Effector memory CD4-positive, alpha-beta T cell (primary cell): Measurements from ENCODE around the gene SEC14L5.
A peak's percentile ranks its signal among the peaks of the same experiment; 100 is the strongest.
"Not testable (repeated sequence)": the region's sequence is repeated elsewhere in the genome, so short reads cannot be mapped to it uniquely, and the experiment has no call there.

Source experiments
- DNase-seq, 3 donors: peaks; one replicate each; pipeline ENCODE4 v3.0.0-alpha.2; 2020
- H3K27ac ChIP-seq: 2 replicates; pipeline ENCODE4 v1.7.0; 2013; ENCODE audit warnings: mild to moderate bottlenecking, low read length, moderate library complexity; ENCODE audit not compliant: insufficient read depth, poor library complexity, severe bottlenecking
- H3K27me3 ChIP-seq: replicated peaks from 2 replicates; pipeline ENCODE4 v1.7.0; 2013; ENCODE audit warnings: mild to moderate bottlenecking, low read length; ENCODE audit not compliant: insufficient read depth, control insufficient read depth, poor library complexity, severe bottlenecking
- H3K36me3 ChIP-seq: 2 replicates; pipeline ENCODE4 v1.7.0; 2013; ENCODE audit warnings: mild to moderate bottlenecking, low read length, moderate library complexity; ENCODE audit not compliant: control insufficient read depth, insufficient read depth
- H3K4me1 ChIP-seq: 2 replicates; pipeline ENCODE4 v1.7.0; 2013; ENCODE audit warnings: low read length, mild to moderate bottlenecking; ENCODE audit not compliant: control insufficient read depth, insufficient read depth, poor library complexity, severe bottlenecking
- H3K4me3 ChIP-seq: 2 replicates; pipeline ENCODE4 v1.7.0; 2013; ENCODE audit warnings: low read length, low read depth, mild to moderate bottlenecking; ENCODE audit not compliant: insufficient read depth, poor library complexity, severe bottlenecking
- H3K9me3 ChIP-seq: 2 replicates; pipeline ENCODE4 v1.7.0; 2013; ENCODE audit warnings: mild to moderate bottlenecking, low read length, moderate library complexity; ENCODE audit not compliant: control insufficient read depth

SEC14L5 gene

DNA sequence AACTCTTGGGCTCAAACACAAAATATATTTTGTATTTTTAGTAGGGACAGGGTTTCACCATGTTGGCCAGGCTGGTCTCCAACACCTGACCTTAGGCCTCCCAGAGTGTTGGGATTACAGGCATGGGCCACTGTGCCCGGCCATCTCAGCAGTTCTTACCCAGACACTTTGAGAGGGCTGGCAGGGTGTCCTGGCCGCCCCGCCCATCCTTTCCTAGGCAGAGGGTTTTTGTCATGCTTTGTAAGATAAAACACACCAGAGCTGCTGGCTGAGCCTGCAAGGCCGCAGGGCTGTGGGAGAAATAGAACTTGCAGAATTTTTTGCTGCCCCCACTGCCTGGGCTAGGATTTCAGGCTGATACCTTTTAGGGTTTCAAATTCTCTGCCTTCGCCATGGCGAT lies 29.9 kb upstream of the SEC14L5 start:
- Histone ChIP-seq H3K4me3 (no peak overlapping the region), H3K9me3 (peaks cover 7% of the 10 kb centered on the region), H3K27me3 (no peaks in the 10 kb centered on the region), H3K4me1 (no peaks in the 10 kb centered on the region), H3K36me3 (no peaks in the 10 kb centered on the region), H3K27ac (no peak overlapping the region)
- no peak for DNase-seq

DNA sequence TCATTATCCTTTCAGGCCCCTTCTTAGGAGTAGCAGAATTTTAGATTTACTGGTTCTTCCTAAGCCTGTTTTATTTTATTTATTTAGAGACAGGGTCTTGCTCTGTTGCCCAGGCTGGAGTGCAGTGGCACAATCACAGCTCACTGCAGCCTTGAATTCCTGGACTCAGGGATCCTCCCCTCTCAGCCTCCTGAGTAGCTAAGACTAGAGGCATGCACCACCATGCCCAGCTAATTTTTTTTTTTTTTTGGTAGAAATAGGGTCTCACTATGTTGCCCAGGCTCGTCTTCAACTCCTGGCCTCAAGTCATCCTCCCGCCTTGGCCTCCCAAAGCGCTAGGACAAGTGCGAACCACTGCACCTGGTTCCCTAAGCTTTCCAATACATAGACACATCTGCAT lies 28.5 kb upstream of the SEC14L5 start:
- not testable (repeated sequence) for H3K4me3 ChIP-seq, H3K4me1 ChIP-seq, H3K9me3 ChIP-seq, H3K27ac ChIP-seq, DNase-seq, H3K36me3 ChIP-seq, H3K27me3 ChIP-seq

DNA sequence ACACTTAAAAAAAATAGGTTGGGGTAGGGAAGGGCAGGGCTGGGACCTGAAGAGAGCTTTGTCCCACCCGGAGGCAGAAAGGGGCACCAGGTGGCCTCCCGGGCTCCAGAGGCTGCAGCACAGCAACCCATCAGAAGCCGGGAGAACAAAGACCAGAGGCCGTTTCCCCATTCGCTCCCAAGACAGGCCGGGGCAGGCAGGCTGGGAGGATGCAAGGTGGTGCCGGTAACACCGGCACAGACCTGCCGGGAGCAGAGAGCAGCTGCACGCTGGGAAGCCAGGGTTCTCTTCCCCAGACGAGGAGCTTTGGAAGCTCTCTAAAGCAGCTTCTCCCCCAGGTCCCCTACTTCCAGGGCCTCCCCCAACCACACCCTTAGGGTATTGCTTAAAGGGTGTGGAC lies 26.7 kb upstream of the SEC14L5 start:
- no peak for DNase-seq

DNA sequence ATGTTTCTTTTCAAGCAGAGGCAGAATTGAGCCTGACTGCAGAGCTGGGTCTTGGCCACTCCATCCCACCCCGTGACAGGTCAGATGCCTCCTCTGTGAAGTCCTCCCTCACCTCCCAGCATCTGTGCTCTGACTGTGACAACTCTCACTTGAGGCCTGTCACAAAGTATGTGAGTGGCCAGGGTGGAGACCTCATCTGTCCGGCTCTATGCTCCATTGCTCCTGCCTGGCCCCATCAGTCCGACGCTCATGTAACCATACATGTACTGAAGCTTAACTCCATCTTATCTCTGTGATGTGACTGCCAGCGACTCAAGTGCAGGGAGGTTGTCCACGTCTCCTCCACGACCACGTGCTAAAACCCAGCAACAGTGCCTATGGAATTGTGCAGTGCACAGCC lies 24.7 kb upstream of the SEC14L5 start:
- no peaks in the 10 kb centered on the region for H3K36me3 ChIP-seq
- H3K27ac ChIP-seq: no peak overlapping the region
- no peaks in the 10 kb centered on the region for H3K9me3 ChIP-seq
- peaks cover 7% of the 10 kb centered on the region for H3K4me1 ChIP-seq
- DNase-seq: no peak
- no peak overlapping the region for H3K4me3 ChIP-seq
- H3K27me3 ChIP-seq: no peaks in the 10 kb centered on the region

More for the DNA sequence above, 26.7 kb upstream of the SEC14L5 start:
- H3K36me3 ChIP-seq: no peaks in the 10 kb centered on the region
- peaks cover 2% of the 10 kb centered on the region for H3K4me1 ChIP-seq
- H3K27me3 ChIP-seq: no peaks in the 10 kb centered on the region
- H3K4me3 ChIP-seq: no peak overlapping the region
- no peak overlapping the region for H3K27ac ChIP-seq
- peaks cover 7% of the 10 kb centered on the region for H3K9me3 ChIP-seq

DNA sequence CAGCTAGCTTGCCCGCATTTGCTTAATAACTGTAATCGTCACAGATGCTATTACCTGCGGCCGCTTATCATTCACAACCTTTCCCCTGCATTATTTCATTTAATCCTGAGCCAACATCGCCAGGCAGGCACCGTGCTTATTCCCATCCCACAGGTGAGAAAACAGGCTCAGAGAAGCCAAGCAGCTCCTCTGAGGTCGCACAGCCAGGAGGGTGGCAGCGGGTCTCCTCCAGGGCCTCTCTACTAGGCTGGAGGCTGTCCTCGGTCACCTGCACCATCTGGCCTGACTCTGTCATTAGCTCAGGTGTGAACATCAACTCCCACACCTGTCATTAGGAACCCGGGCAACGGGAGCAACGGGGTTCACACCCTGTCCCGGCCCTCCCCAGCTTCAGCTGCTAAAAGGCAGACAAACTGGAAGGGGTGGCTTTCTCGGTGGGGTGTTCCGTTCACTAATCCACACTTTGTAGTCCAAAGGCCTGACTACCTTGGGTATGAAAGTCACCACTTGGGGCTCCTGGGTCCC lies 24.2 kb upstream of the SEC14L5 start:
- no peak for DNase-seq
- Histone ChIP-seq H3K27me3 (no peaks in the 10 kb centered on the region), H3K9me3 (no peaks in the 10 kb centered on the region), H3K4me3 (no peak overlapping the region), H3K36me3 (no peaks in the 10 kb centered on the region), H3K4me1 (peaks cover 7% of the 10 kb centered on the region), H3K27ac (no peak overlapping the region)

DNA sequence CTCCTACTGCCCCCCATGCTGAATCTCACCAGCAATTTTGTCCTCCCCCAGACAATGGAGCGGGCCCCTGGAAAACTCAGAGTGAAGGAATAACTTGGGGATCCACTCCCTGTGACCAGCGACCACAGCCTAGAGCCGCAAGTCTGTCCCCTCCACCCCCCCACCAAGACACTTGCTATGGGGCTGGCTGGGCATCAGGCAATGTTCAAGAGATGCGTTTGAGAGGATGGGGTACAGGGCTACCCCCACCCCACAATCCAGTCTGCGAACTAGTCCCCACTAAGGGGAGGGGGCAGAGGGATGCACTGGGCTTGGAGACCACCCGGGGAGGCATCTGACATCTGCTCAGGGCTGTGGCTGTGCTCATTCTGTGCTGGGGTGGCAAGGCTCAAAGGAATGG lies 23.5 kb upstream of the SEC14L5 start:
- H3K4me1 ChIP-seq: peaks cover 7% of the 10 kb centered on the region
- no peaks in the 10 kb centered on the region for H3K9me3 ChIP-seq
- H3K36me3 ChIP-seq: no peaks in the 10 kb centered on the region
- no peaks in the 10 kb centered on the region for H3K27me3 ChIP-seq
- DNase-seq: no peak
- no peak overlapping the region for H3K27ac ChIP-seq
- H3K4me3 ChIP-seq: no peak overlapping the region

DNA sequence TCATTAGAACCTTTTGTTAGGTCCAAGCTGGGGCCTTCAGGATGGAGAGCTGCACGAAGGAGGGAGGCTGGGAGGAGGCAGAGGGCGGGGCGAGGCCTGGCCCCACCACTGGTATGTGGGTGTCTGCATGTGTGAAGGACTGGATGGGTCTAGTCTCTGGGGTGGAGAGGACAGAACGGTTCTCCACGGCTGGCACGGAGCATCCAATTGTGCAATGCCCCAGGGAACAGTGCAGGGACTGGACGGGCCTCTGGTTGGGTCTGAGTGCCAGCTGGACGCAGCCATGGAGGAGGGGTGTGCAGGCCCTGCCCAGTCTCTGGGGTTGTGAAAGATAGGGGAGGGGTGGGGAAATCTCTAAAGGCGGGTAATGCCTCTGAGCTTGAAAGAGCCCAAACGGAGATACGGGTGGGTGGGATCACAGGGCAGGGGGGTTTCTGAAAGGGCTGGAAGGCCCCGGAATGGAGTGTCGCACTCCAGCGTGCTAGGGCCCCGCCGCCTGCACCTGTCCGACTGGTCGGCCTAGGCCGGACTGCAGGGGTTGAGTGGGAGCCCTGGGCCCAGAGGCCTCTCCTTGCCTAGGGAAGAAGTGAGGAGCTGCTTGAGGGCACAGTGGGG lies 22.8 kb upstream of the SEC14L5 start:
- Histone ChIP-seq H3K27ac (no peak overlapping the region), H3K9me3 (no peaks in the 10 kb centered on the region), H3K36me3 (no peaks in the 10 kb centered on the region), H3K4me3 (no peak overlapping the region), H3K4me1 (peaks cover 7% of the 10 kb centered on the region), H3K27me3 (no peaks in the 10 kb centered on the region)
- DNase-seq: no peak

DNA sequence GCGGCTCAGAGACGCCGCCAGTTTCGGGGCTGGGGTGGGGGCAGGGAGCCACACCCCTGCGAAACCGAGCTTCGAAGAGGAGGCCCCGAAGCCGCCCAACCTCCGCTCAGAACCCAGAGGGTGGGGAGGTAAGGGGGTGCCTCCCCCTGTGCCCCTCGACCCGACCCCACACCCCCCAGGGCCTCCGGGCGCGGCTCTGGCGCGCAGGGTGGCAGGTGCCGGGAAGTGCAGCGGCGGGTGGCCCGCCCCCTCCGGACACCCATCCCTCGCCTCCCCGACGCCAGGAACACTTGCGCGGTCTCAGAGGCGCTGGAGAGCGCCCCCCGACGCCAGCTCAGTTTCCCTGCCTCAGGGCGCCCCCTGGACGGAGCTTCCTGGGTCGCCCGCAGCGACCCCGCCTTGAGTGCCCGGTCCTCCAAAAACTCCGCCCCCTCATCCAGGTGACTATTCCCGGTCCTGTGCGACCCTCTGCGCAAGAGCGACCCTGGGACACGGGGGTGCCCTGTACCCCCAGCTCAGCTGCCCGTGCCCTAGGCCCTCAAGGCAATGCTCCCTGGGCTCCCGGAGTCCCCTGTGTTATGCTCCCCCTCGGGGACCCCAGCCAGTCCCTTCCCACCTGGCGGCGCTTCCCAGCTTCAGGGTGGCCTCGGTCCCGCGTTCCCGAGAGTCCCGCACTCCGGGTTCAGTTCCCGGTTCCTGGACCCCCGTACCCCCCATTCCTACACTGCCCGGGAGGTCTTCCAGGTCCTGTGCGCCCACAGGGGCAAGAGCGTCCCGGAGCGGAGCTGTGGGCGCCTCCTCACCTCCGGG lies 21.7 kb upstream of the SEC14L5 start:
- Histone ChIP-seq H3K36me3 (no peaks in the 10 kb centered on the region), H3K27me3 (no peaks in the 10 kb centered on the region), H3K27ac (no peak overlapping the region), H3K9me3 (no peaks in the 10 kb centered on the region), H3K4me1 (peaks cover 7% of the 10 kb centered on the region), H3K4me3 (peak overlapping the region; percentile 26)
- DNase-seq: no peak

DNA sequence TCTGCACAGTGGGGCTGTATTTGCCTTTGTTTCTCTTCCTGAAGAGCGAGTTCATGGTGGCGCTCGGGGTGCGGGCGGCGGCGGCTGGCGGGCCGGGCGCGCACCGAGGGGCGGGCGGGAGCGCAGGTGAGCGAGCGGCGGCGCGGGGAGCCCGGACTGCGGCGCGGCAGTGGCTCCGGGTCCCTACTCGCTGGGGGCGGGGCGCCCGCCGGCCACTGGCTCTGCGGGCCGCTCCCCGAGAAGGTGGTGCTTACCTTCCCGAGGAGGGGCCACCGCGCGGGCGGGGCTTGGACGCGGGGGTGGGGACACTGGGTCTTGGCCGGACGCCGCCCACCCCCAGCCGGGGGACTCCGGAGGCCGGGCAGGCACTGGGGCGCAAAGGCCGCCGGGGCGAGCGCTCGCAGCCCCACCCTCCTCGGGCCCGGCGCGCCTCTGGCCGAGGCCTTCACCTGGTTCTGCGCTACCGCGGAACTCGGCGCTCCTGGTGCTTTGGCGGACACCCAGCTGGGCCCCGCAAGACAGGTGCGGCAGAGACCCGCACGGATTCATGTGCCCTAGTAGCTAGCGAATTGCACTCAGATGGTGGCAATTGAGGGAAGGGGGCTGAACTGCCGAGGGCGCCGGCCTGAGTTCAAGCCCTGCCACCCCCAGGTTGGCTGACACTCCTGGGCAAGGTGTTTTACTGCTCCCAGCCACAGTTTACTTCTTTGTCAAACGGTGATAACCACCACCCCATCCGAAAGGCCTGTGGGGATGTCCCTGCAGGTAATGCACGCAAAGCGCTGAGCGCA lies 20.9 kb upstream of the SEC14L5 start, which contains the start of gene PPL:
PPL (minus strand) TSS at position 158 of the 791 bp plus-strand sequence; CDS start at position 55, 103 bp downstream.
- Histone ChIP-seq H3K4me1 (peaks cover 7% of the 10 kb centered on the region), H3K9me3 (no peaks in the 10 kb centered on the region), H3K27ac (no peak within 1 kb of the TSS), H3K4me3 (peak within 1 kb of the TSS; percentile 26), H3K36me3 (no peaks in the 10 kb centered on the region), H3K27me3 (no peaks in the 10 kb centered on the region)
- DNase-seq: no peak
